Measurements from ENCODE around the gene CCDC171. TPM values are rescaled to one million over a fixed set of nuclear protein-coding genes. Genes with fewer than 3 reads are reported as not detected.
"Not testable (repeated sequence)": the region's sequence is repeated elsewhere in the genome, so short reads cannot be mapped to it uniquely, and the experiment has no call there.

The CCDC171 gene
- total RNA-seq, 2 experiments from 2014 or later = 1.9 TPM

- H3K27me3 Mint-ChIP-seq (ENCODE audit: low read depth); CTCF ChIA-PET; H3K4me3 Mint-ChIP-seq; POLR2A ChIA-PET; ATAC-seq; H3K27ac Mint-ChIP-seq; H3K9me3 Mint-ChIP-seq (ENCODE audit: insufficient read depth); H3K36me3 Mint-ChIP-seq (ENCODE audit: low read depth); DNase-seq; H3K4me1 Mint-ChIP-seq (ENCODE audit: low read depth): not testable (repeated sequence)
Observed at GRCh38 chr9:15810219-15810899, 257.5 kb downstream of the CCDC171 start.

DNA sequence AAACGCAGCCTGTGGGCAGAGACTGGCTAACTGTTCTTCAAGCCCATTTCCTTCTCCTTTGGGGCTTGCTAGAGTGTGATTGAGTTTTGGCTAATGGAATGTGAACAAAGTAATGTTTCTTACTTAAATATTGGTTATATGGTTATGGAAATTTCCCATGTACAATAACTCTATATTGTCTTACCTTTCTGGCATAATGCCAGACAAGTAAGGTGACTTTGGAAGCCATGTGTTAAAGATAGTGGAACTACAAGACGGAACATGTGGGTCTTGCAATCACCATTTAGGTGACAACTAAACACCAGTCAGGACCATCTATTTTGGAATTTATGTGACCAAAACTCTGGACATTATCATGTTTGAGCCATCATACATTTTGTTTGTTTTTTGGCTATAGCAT is 260.2 kb downstream of the CCDC171 start:
- ATAC-seq (no peak), DNase-seq (no peak)
- Mint-ChIP-seq H3K4me3 (no peak overlapping the region), H3K27me3 (ENCODE audit: low read depth) (no peaks in the 10 kb centered on the region), H3K27ac (no peak overlapping the region), H3K36me3 (ENCODE audit: low read depth) (no peaks in the 10 kb centered on the region), H3K9me3 (ENCODE audit: insufficient read depth) (peaks cover 4% of the 10 kb centered on the region), H3K4me1 (ENCODE audit: low read depth) (no peaks in the 10 kb centered on the region)
- CTCF ChIA-PET = no interaction called here
- POLR2A ChIA-PET = no interaction called here

GRCh38 chr9:15824310-15824709 is 271.5 kb downstream of the CCDC171 start:
- no peak overlapping the region for H3K4me3 Mint-ChIP-seq
- ChIA-PET CTCF (no interaction called here), POLR2A (no interaction called here)
- H3K4me1 Mint-ChIP-seq (ENCODE audit: low read depth) = no peaks in the 10 kb centered on the region
- H3K36me3 Mint-ChIP-seq (ENCODE audit: low read depth) = no peaks in the 10 kb centered on the region
- no peaks in the 10 kb centered on the region for H3K9me3 Mint-ChIP-seq (ENCODE audit: insufficient read depth)
- ATAC-seq (no peak), DNase-seq (no peak)
- no peak overlapping the region for H3K27ac Mint-ChIP-seq
- no peaks in the 10 kb centered on the region for H3K27me3 Mint-ChIP-seq (ENCODE audit: low read depth)

DNA sequence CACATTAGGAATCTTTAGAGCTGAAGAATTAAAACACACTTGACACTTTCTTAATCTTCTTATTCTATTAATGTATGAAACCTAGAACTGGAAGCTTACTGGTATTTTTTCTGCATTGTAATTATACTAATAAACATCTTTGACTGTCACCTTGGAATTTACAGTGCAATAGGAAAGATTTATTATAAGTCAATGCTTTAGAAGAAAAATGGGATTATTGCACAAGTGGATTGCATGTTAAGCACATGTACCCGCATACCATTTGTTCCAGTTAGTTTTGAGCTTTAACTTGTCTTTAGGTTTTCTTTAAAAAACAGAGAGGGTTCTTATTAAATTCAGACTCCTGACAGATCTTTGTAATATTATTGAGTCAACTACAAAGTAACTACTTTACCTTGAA is 278.5 kb downstream of the CCDC171 start:
- H3K9me3 Mint-ChIP-seq (ENCODE audit: insufficient read depth) = no peaks in the 10 kb centered on the region
- no peaks in the 10 kb centered on the region for H3K4me1 Mint-ChIP-seq (ENCODE audit: low read depth)
- no peaks in the 10 kb centered on the region for H3K36me3 Mint-ChIP-seq (ENCODE audit: low read depth)
- POLR2A ChIA-PET = no interaction called here
- CTCF ChIA-PET = no interaction called here
- ATAC-seq (no peak), DNase-seq (no peak)
- H3K27ac Mint-ChIP-seq = no peak overlapping the region
- H3K4me3 Mint-ChIP-seq = no peak overlapping the region
- no peaks in the 10 kb centered on the region for H3K27me3 Mint-ChIP-seq (ENCODE audit: low read depth)

DNA sequence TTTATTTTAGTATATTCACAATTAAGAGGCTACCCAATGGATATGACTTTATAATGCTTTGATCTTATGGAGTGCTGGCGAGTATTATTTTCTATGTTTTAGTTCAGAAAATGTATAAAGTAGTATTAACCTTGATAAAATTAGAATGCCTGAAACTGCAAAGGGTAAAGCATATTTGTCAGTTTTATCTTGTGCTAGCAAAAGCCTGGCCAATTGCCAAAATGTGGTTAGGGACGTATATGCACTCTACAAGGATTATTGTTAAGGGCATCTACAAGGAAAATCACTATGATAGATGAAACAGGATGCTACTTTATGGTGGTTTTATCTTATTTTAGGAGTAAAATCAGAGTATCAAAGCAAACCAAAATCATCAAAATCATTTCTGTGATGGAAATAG is 281.7 kb downstream of the CCDC171 start:
- Mint-ChIP-seq H3K27ac (no peak overlapping the region), H3K4me1 (ENCODE audit: low read depth) (no peaks in the 10 kb centered on the region), H3K36me3 (ENCODE audit: low read depth) (no peaks in the 10 kb centered on the region), H3K27me3 (ENCODE audit: low read depth) (no peaks in the 10 kb centered on the region), H3K4me3 (no peak overlapping the region), H3K9me3 (ENCODE audit: insufficient read depth) (no peaks in the 10 kb centered on the region)
- ChIA-PET CTCF (no interaction called here), POLR2A (no interaction called here)
- ATAC-seq = no peak
- DNase-seq = no peak

- Mint-ChIP-seq H3K4me1 (ENCODE audit: low read depth) (no peaks in the 10 kb centered on the region), H3K4me3 (no peak overlapping the region), H3K36me3 (ENCODE audit: low read depth) (no peaks in the 10 kb centered on the region), H3K27me3 (ENCODE audit: low read depth) (no peaks in the 10 kb centered on the region), H3K27ac (no peak overlapping the region), H3K9me3 (ENCODE audit: insufficient read depth) (no peaks in the 10 kb centered on the region)
- no peak for ATAC-seq
- ChIA-PET CTCF (interaction anchor here (0.7 to 3.1 kb wide), 3 partner anchors 10 to 296 kb away, joined by 3 to 12 read pairs (median 3); no protein-coding TSS in a partner anchor), POLR2A (no interaction called here)
- DNase-seq = peak; percentile 26
Observed at GRCh38 chr9:15837079-15837679, 284.3 kb downstream of the CCDC171 start.

- POLR2A ChIA-PET = no interaction called here
- CTCF ChIA-PET = no interaction called here
Observed at GRCh38 chr9:15842051-15842450, 289.2 kb downstream of the CCDC171 start.

GRCh38 chr9:15843316-15843715 is 290.5 kb downstream of the CCDC171 start:
- Mint-ChIP-seq H3K4me3 (no peak overlapping the region), H3K36me3 (ENCODE audit: low read depth) (no peaks in the 10 kb centered on the region), H3K27me3 (ENCODE audit: low read depth) (no peaks in the 10 kb centered on the region), H3K4me1 (ENCODE audit: low read depth) (no peaks in the 10 kb centered on the region), H3K9me3 (ENCODE audit: insufficient read depth) (no peaks in the 10 kb centered on the region), H3K27ac (no peak overlapping the region)
- no peak for ATAC-seq
- ChIA-PET POLR2A (no interaction called here), CTCF (no interaction called here)
- DNase-seq = no peak

More at GRCh38 chr9:15842051-15842450, 289.2 kb downstream of the CCDC171 start:
- no peak for ATAC-seq
- Mint-ChIP-seq H3K4me1 (ENCODE audit: low read depth) (no peaks in the 10 kb centered on the region), H3K36me3 (ENCODE audit: low read depth) (no peaks in the 10 kb centered on the region), H3K27me3 (ENCODE audit: low read depth) (no peaks in the 10 kb centered on the region), H3K27ac (no peak overlapping the region), H3K9me3 (ENCODE audit: insufficient read depth) (no peaks in the 10 kb centered on the region), H3K4me3 (no peak overlapping the region)
- DNase-seq = no peak

DNA sequence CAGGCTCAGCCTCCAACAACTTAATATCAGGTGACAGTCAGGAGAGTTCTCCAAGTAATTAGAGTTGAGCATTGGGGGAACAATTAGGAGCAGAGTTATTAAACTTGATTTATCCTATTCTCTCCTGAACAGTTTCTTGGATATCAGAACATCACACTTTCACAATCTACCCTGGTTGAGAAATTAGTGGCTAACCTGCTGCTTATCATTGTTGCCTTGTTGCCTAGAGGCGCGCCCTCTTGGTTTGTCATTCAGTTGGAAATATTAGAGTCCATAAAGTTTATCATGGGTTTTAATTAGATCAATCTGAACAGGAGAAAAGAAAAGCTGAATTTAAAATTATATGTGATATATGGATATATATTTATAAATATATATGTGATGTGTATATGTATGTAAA is 291.1 kb downstream of the CCDC171 start:
- no peaks in the 10 kb centered on the region for H3K4me1 Mint-ChIP-seq (ENCODE audit: low read depth)
- no peaks in the 10 kb centered on the region for H3K9me3 Mint-ChIP-seq (ENCODE audit: insufficient read depth)
- ATAC-seq (no peak), DNase-seq (no peak)
- no peaks in the 10 kb centered on the region for H3K27me3 Mint-ChIP-seq (ENCODE audit: low read depth)
- POLR2A ChIA-PET = interaction anchor here (0.5 kb wide), 1 partner anchor 284 kb away, joined by 4 read pairs; no protein-coding TSS in a partner anchor
- H3K36me3 Mint-ChIP-seq (ENCODE audit: low read depth) = no peaks in the 10 kb centered on the region
- CTCF ChIA-PET = no interaction called here
- no peak overlapping the region for H3K4me3 Mint-ChIP-seq
- no peak overlapping the region for H3K27ac Mint-ChIP-seq

DNA sequence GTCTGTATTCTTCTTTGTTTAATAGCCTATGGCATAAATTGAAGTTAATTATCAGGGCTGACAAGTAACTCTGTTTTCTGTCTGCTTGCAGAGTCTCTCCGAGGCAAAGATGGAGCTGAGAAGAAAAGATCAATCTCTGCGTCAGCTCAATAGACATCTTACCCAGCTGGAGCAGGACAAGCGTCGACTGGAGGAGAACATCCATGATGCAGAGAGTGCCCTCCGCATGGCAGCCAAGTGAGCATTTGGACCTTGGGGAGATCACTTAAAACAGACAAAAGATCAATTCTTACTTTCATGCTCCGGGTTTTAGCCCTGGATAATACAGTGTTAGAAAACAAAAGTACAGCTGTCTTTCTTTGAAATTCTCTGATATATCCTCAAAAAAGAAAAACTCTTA is 293.8 kb downstream of the CCDC171 start:
- H3K9me3 Mint-ChIP-seq (ENCODE audit: insufficient read depth) = no peaks in the 10 kb centered on the region
- CTCF ChIA-PET = interaction anchor here (2.4 kb wide), 1 partner anchor 9 kb away, joined by 12 read pairs; no protein-coding TSS in a partner anchor
- no peaks in the 10 kb centered on the region for H3K27me3 Mint-ChIP-seq (ENCODE audit: low read depth)
- ATAC-seq (no peak), DNase-seq (no peak)
- no peaks in the 10 kb centered on the region for H3K36me3 Mint-ChIP-seq (ENCODE audit: low read depth)
- H3K4me1 Mint-ChIP-seq (ENCODE audit: low read depth) = no peaks in the 10 kb centered on the region
- no peak overlapping the region for H3K27ac Mint-ChIP-seq
- no peak overlapping the region for H3K4me3 Mint-ChIP-seq
- POLR2A ChIA-PET = no interaction called here

GRCh38 chr9:15849871-15850270 is 297.0 kb downstream of the CCDC171 start:
- no peak overlapping the region for H3K27ac Mint-ChIP-seq
- no peak overlapping the region for H3K4me3 Mint-ChIP-seq
- ChIA-PET POLR2A (no interaction called here), CTCF (interaction anchor here (1.1 kb wide), 1 partner anchor 12 kb away, joined by 3 read pairs; no protein-coding TSS in a partner anchor)
- ATAC-seq = no peak
- no peaks in the 10 kb centered on the region for H3K27me3 Mint-ChIP-seq (ENCODE audit: low read depth)
- DNase-seq = no peak
- no peaks in the 10 kb centered on the region for H3K9me3 Mint-ChIP-seq (ENCODE audit: insufficient read depth)
- H3K36me3 Mint-ChIP-seq (ENCODE audit: low read depth) = no peaks in the 10 kb centered on the region
- no peaks in the 10 kb centered on the region for H3K4me1 Mint-ChIP-seq (ENCODE audit: low read depth)

- DNase-seq (no peak), ATAC-seq (no peak)
- no peaks in the 10 kb centered on the region for H3K4me1 Mint-ChIP-seq (ENCODE audit: low read depth)
- POLR2A ChIA-PET = no interaction called here
- CTCF ChIA-PET = no interaction called here
- H3K27me3 Mint-ChIP-seq (ENCODE audit: low read depth) = no peaks in the 10 kb centered on the region
- no peak overlapping the region for H3K27ac Mint-ChIP-seq
- H3K9me3 Mint-ChIP-seq (ENCODE audit: insufficient read depth) = no peaks in the 10 kb centered on the region
- H3K36me3 Mint-ChIP-seq (ENCODE audit: low read depth) = no peaks in the 10 kb centered on the region
- no peak overlapping the region for H3K4me3 Mint-ChIP-seq
Observed at GRCh38 chr9:15851766-15852165, 298.9 kb downstream of the CCDC171 start.

GRCh38 chr9:15856591-15856990 is 303.7 kb downstream of the CCDC171 start:
- no peak overlapping the region for H3K4me3 Mint-ChIP-seq
- H3K4me1 Mint-ChIP-seq (ENCODE audit: low read depth) = no peaks in the 10 kb centered on the region
- ChIA-PET CTCF (no interaction called here), POLR2A (no interaction called here)
- DNase-seq = no peak
- ATAC-seq = no peak
- H3K27me3 Mint-ChIP-seq (ENCODE audit: low read depth) = no peaks in the 10 kb centered on the region
- H3K36me3 Mint-ChIP-seq (ENCODE audit: low read depth) = no peaks in the 10 kb centered on the region
- no peak overlapping the region for H3K27ac Mint-ChIP-seq
- no peaks in the 10 kb centered on the region for H3K9me3 Mint-ChIP-seq (ENCODE audit: insufficient read depth)

All from activated CD8-positive, alpha-beta T cell treated with anti-CD3 and anti-CD28 coated beads, Interleukin-2, amount 10 ng/mL, durations not matched to agents 7 days and 5 days (primary cell).